ENCODE data around the gene SAC3D1. TPM values are rescaled to one million over a fixed set of nuclear protein-coding genes. Genes with fewer than 3 reads are reported as not detected.

SAC3D1 gene
- total RNA-seq, 2 donors from 2014 or later, result 5.4 to 6.8 TPM

DNA sequence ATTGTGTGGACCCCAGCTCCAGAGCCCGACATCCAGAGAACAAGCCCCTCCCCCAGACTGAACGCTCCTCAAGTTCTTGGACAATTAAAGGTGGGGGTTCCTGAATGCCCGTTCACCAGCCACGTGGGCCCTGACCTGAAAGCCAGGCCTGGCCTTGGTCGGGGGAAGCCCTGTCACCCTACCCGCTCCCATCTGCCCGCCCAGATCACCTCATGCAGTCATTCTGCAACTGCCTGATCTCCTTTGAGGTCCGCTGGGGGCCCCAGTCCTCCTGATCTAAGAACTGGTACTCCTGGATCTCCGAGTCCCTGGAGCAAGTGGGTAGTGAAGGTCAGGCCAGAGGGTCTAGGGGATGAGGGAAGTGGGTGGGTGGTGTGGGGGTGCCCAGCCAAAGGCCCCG, 26.4 kb downstream of the SAC3D1 start:
- Histone ChIP-seq H3K4me3 (no peak overlapping the region), H3K36me3 (no peaks in the 10 kb centered on the region), H3K4me1 (no peaks in the 10 kb centered on the region), H3K27me3 (no peaks in the 10 kb centered on the region), H3K9me3 (no peaks in the 10 kb centered on the region), H3K27ac (no peak overlapping the region)
- DNase-seq (ENCODE audit: low spot score), result no peak
- TF ChIP-seq CTCF (IDR thresholded peaks at IDR 0.05), result no peak

DNA sequence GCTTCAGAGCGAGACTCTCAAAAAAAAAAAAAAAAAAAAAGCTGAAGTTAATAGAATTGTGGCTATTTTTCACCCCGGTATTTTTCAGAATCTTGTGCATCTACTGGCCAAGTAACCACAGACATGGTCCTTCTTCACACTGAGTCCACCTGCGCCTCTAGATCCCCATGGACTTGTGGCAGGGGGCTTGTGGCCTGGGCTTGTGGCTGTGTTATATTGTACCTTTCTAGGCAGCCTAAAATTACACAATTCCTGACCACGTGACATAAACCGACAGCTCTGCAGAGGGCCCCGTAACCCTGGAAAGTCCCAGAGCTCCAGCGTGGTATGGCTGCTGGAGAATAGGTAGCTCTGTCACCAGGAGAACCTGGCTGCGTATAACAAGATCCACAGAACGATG, 28.2 kb downstream of the SAC3D1 start:
- no peak for TF ChIP-seq CTCF (IDR thresholded peaks at IDR 0.05)
- H3K4me3 ChIP-seq, result no peak overlapping the region
- no peak overlapping the region for H3K27ac ChIP-seq
- H3K36me3 ChIP-seq, result no peaks in the 10 kb centered on the region
- no peak for DNase-seq (ENCODE audit: low spot score)
- H3K9me3 ChIP-seq, result no peaks in the 10 kb centered on the region
- no peaks in the 10 kb centered on the region for H3K27me3 ChIP-seq
- H3K4me1 ChIP-seq, result no peaks in the 10 kb centered on the region

DNA sequence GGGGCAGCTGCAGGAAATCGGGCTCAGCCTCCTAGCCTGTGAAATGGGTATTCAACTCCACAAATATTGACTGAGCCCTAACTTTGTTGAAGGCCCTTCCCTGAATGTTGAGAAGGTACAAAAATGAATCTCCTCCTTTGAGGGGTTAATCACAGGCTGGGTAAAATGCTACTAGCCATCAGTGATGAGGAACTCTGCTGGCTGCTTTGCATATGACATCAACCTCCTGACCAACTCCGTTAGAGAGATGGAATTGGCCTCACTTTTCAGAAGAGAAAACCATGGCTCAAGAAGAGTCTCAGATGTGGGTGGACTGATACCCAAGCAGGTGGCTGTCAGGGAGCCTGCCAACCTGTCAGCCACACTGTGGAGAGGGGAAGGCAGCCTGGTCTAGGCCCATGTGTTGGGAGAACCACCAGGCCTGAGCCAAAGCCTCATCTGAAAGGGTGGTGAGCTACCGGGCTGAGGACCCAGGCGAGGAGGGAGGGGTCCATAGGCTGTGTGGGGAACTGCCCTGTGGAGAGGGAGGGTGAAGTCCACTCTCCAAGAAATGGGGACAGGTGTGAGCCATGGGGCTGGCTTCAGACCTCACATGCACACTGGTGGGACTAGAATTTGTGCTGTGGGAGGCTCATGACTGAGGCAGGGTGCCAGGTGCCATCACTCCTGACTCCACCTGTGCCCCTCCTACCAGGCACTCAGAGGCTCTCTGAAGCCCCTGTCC, 31.1 kb downstream of the SAC3D1 start:
- TF ChIP-seq CTCF (IDR thresholded peaks at IDR 0.05), result no peak
- Histone ChIP-seq H3K36me3 (no peaks in the 10 kb centered on the region), H3K9me3 (no peaks in the 10 kb centered on the region), H3K4me1 (no peaks in the 10 kb centered on the region), H3K27ac (no peak overlapping the region), H3K27me3 (no peaks in the 10 kb centered on the region), H3K4me3 (no peak overlapping the region)
- no peak for DNase-seq (ENCODE audit: low spot score)

DNA sequence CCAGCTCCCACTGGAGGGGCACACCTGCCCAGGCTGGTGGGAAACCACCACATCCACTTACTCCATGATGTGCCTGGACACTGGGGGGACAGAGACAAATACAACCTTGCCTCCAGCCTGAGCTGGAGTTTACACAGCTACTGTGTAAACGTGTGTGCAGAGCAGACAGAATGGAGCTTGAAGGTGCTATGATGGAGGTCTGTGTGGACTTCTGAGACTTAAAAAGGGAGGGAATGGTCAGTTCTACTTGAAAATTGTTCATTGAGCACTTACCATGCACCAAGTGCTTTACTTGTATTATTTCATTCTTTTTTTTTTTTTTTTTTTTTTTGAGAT, 31.6 kb downstream of the SAC3D1 start:
- Histone ChIP-seq H3K27ac (no peak overlapping the region), H3K4me3 (no peak overlapping the region), H3K27me3 (no peaks in the 10 kb centered on the region), H3K4me1 (no peaks in the 10 kb centered on the region), H3K36me3 (no peaks in the 10 kb centered on the region), H3K9me3 (no peaks in the 10 kb centered on the region)
- no peak for TF ChIP-seq CTCF (IDR thresholded peaks at IDR 0.05)
- DNase-seq (ENCODE audit: low spot score), result no peak

GRCh38 chr11:65077451-65077850, 36.4 kb downstream of the SAC3D1 start:
- Histone ChIP-seq H3K36me3 (no peaks in the 10 kb centered on the region), H3K4me3 (no peak overlapping the region), H3K27ac (no peak overlapping the region), H3K27me3 (no peaks in the 10 kb centered on the region), H3K9me3 (no peaks in the 10 kb centered on the region), H3K4me1 (no peaks in the 10 kb centered on the region)
- TF ChIP-seq CTCF (IDR thresholded peaks at IDR 0.05), result no peak
- DNase-seq (ENCODE audit: low spot score), result no peak

GRCh38 chr11:65078151-65078550, 37.1 kb downstream of the SAC3D1 start:
- peak; percentile 32 to 55 for TF ChIP-seq CTCF (IDR thresholded peaks at IDR 0.05)
- no peak overlapping the region for H3K4me3 ChIP-seq
- no peak for DNase-seq (ENCODE audit: low spot score)
- peaks cover 0 to 2% of the 10 kb centered on the region in 2 donors for H3K4me1 ChIP-seq
- no peaks in the 10 kb centered on the region for H3K9me3 ChIP-seq
- no peak overlapping the region for H3K27ac ChIP-seq
- no peaks in the 10 kb centered on the region for H3K36me3 ChIP-seq
- H3K27me3 ChIP-seq, result no peaks in the 10 kb centered on the region

Measured in right atrium auricular region (tissue), 2 donors.